Large intestine (tissue), 3 donors: ENCODE measurements around the gene SIVA1. TPM values are rescaled to one million over a fixed set of nuclear protein-coding genes. Genes with fewer than 3 reads are reported as not detected.

Experiments
- DNase-seq, 2 donors: peaks; one replicate each; pipeline versions ENCODE4 v3.0.0 to v3.0.0-alpha.2; 2013
- H3K27ac ChIP-seq: one replicate; pipeline ENCODE4 v1.5.1; 2013; ENCODE audit warnings: low read length
- H3K27me3 ChIP-seq: 2 replicates; pipeline ENCODE4 v1.6.1; 2013; ENCODE audit warnings: low read length; ENCODE audit not compliant: control insufficient read depth, insufficient read depth
- H3K36me3 ChIP-seq: 2 replicates; pipeline ENCODE4 v1.6.1; 2013; ENCODE audit warnings: low read length; ENCODE audit not compliant: control insufficient read depth, insufficient read depth
- H3K4me1 ChIP-seq: one replicate; pipeline ENCODE4 v1.6.1; 2013; ENCODE audit warnings: low read length; ENCODE audit not compliant: control insufficient read depth, insufficient read depth
- H3K4me3 ChIP-seq: one replicate; pipeline ENCODE4 v1.5.1; 2013; ENCODE audit warnings: low read length
- H3K9me3 ChIP-seq: one replicate; pipeline ENCODE4 v1.6.1; 2013; ENCODE audit warnings: mild to moderate bottlenecking, low read depth, low read length, moderate library complexity; ENCODE audit not compliant: control insufficient read depth
- WGBS: methylation state at CpG from one replicate; pipeline ENCODE4 v1.1.5; 2013; ENCODE audit warnings: low lambda C conversion rate; ENCODE audit not compliant: insufficient coverage; 5-methylcytosine and 5-hydroxymethylcytosine counted together
- polyA plus RNA-seq: library from polyadenylated mRNA; unstranded; fragments of 120-200 nt; gene quantifications from one replicate; pipeline ENCODE4 v1.2.1, GENCODE V29; 2013

SIVA1 gene
- polyA plus RNA-seq, 1 donor, result 86.4 TPM

DNA sequence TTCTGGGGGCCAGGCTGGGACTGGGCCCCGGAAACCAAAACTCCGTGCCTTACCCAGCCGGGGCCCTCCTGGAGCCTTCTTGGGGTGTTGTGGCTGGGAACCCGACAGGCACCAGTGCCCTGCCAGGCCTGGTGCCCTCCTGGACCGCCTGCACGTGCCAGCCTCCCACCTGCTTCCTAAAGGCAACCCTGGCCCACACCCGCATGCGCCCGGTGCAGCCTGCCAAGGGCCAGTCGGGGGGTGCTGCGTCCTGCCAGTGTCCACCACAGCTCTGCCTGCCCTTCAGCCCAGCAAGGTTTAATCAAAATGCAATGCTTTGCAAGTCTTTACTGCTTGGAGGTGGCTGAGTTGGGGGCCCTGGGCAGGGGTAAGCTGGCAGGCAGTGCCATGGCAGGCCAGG is 34.1 kb upstream of the SIVA1 start:
- H3K27ac ChIP-seq, result no peak overlapping the region
- DNase-seq, result no peak
- peaks cover 6% of the 10 kb centered on the region for H3K4me1 ChIP-seq
- peaks cover 49% of the 10 kb centered on the region for H3K36me3 ChIP-seq
- no peaks in the 10 kb centered on the region for H3K27me3 ChIP-seq
- no CpG with 5 or more reads among the region's 11 CpGs for WGBS
- H3K9me3 ChIP-seq, result peaks cover 2% of the 10 kb centered on the region
- H3K4me3 ChIP-seq, result no peak overlapping the region

DNA sequence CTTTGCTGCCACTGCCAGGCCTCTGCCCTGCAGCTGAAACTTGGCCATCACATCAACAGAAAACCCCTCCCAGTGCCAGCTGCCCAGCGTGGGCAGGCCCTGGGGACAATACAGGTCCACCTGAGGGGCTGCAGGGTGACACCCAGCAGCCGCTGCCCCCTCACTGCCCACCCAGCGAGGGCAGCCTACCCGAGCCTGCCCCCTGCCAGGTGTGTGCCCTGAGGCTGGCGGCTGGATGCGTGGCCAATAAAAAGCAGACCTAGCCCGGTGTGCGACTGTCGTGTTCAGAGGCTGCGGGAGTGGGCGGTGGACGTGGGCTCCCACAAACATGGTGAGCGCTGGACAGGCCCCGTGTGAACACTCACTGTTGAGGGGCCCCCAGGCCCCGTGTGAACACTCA is 33.6 kb upstream of the SIVA1 start:
- Histone ChIP-seq H3K4me3 (no peak overlapping the region), H3K36me3 (peaks cover 44% of the 10 kb centered on the region), H3K27ac (no peak overlapping the region), H3K4me1 (peaks cover 6% of the 10 kb centered on the region), H3K27me3 (no peaks in the 10 kb centered on the region), H3K9me3 (peaks cover 2% of the 10 kb centered on the region)
- no CpG with 5 or more reads among the region's 15 CpGs for WGBS
- DNase-seq, result no peak

DNA sequence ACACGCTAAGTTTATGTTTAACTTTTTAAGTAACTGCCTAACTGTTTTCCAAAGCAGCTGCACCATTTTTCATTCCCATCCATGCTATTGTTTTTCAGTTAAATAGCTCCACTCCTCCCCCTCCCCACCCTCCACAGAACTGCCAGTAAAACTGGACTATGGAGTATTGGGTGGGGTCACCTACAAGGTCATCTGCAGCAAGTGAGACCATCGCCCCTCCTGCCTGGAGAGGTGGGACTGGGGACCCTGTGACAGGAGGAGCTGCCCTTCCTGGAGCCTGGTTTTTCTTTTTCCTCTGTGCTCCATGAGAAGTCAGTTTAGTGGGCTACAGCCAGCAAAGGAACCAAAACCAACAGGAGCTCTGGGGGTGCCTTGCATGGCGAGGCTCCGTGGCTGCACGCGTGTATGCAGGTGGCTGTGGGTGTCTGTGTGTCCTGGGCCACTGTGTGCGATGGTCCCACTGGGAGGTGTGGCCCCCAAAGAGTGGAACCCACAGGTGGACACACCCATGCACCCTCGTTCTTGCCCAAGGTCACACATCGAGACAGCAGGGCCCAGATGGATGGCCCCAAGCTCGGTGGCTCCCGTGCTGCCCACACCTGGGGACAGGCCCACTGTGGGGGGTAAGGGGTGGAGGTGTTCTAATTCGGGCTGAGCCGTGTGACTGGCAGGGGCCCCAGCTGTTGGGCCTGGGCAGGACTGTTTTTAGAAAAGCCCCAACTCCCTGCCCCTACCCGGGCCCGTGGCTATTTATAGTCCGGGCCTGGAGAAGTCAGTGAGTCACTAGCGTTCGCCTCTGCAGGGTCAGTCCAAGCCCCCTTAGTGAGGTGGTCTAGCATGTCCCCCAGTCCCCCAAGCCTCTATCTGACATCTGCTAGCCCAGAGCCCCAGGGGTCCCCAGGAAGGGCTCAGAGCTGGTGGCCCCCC is 31.2 kb upstream of the SIVA1 start:
- no peaks in the 10 kb centered on the region for H3K27me3 ChIP-seq
- no peak for DNase-seq
- no peak overlapping the region for H3K27ac ChIP-seq
- peaks cover 19% of the 10 kb centered on the region for H3K4me1 ChIP-seq
- H3K4me3 ChIP-seq, result no peak overlapping the region
- no peaks in the 10 kb centered on the region for H3K9me3 ChIP-seq
- no CpG with 5 or more reads among the region's 18 CpGs for WGBS
- peaks cover 24% of the 10 kb centered on the region for H3K36me3 ChIP-seq

DNA sequence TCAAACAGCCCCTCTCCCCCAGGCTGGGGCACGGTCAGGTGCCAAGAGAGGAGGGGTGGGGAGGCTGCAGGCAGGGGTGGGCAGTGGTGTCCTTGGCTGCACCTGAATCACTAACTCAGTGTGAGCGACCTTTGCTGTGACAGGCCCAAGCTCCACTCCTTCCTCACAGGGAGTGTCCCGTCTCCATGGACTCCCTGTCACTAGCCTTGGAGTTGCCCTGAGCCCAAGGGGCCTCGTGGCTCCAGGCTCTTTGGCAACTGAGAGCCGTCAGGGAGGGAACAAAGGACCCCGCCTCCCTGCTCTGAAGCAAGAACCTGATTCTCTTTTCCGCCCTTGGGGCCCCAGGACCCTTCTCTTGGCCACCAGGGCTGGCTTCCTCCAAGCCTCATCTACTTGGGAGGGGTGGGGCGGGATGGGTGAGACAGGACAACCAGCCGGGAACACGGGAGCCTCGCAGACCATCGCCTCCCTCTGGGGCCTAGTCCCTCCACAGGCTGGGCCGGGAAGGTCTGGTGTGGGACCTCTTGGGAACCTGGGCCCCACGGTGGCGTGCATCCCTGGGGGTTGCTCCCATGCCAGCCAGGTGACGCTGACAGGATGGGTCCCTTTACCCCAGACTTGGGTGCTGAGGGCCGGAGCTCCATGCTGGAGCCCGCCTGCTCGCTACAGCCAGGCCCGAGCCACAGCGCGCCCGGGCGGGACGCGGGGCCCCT is 29.9 kb upstream of the SIVA1 start:
- no peaks in the 10 kb centered on the region for H3K9me3 ChIP-seq
- peak in 1 of 2 donors; percentile 22 for DNase-seq
- H3K4me3 ChIP-seq, result no peak overlapping the region
- no peak overlapping the region for H3K27ac ChIP-seq
- peaks cover 22% of the 10 kb centered on the region for H3K4me1 ChIP-seq
- no CpG with 5 or more reads among the region's 26 CpGs for WGBS
- peaks cover 21% of the 10 kb centered on the region for H3K36me3 ChIP-seq
- no peaks in the 10 kb centered on the region for H3K27me3 ChIP-seq

DNA sequence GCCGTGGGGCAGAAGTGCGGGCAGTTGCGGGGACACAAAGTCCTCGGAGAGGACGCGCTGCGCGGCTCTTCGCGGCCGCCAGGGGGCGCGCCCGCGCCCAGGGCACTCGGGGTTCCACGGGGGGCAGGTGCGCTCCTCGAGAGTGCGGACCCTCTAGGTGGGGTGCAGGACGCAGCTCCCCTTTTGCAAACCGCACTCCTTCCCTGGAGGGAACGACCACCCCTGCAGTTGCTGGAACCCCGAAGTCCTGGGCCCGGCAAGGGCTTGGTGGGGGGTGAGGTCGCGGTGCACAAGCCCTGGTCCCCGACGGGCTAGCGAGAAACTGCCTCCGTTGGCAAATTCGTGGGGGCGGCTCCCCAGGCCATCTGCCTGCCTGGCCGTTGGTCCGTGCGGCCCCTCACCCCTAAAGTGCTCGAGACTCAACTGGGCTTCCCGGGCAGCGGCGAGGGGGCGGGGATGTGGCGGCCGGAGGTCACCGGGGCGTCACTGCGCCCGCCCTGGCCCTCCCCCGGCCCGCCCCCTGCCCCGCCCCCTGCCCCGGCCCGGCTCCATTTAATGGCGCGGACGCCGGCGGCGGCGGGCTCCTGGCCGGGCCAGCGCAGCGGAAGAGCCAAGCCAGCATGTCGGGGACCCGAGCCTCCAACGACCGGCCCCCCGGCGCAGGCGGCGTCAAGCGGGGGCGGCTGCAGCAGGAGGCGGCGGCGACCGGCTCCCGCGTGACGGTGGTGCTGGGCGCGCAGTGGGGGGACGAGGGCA is 29.1 kb upstream of the SIVA1 start, which contains the start of gene ADSS1:
TSS of gene ADSS1 (plus strand) at position 579 of the 756 bp plus-strand sequence. CDS start at position 621, 42 bp downstream.
- peak; percentile 51 to 68 for DNase-seq
- Histone ChIP-seq H3K4me3 (peak within 1 kb of the TSS; percentile 75), H3K36me3 (peaks cover 18% of the 10 kb centered on the region), H3K27me3 (no peaks in the 10 kb centered on the region), H3K9me3 (no peaks in the 10 kb centered on the region), H3K27ac (no peak within 1 kb of the TSS), H3K4me1 (peaks cover 22% of the 10 kb centered on the region)
- no CpG with 5 or more reads among the region's 82 CpGs for WGBS

DNA sequence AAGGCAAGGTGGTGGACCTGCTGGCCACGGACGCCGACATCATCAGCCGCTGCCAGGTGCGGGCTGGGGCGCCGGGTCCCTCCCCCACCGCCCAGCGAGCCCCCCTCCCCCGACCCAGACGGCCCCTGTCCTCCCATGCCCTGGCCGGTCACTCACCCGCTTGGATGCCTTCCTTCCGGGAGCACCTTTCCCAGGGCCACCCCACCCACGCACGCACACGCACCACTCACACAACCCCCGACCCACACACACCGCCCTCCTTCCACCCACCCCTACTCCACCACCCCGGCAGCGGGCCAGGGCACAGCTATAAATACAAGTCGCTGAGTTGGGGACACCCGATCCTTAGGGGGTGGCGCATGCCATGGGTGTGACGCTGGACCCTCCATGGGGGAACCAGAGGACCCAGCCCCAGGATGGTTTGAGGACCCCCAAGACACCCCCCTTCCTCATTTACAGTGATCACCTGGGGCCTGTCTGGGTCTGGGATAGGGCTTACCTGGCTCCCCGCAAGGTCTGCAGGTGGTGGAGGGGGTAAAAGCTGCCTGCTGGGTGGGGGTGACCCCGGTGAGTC is 28.5 kb upstream of the SIVA1 start:
- WGBS, result no CpG with 5 or more reads among the region's 27 CpGs
- Histone ChIP-seq H3K27ac (no peak overlapping the region), H3K27me3 (no peaks in the 10 kb centered on the region), H3K36me3 (peaks cover 13% of the 10 kb centered on the region), H3K4me1 (peaks cover 22% of the 10 kb centered on the region), H3K9me3 (no peaks in the 10 kb centered on the region), H3K4me3 (peak overlapping the region; percentile 10)
- peak in 1 of 2 donors; percentile 50 for DNase-seq

DNA sequence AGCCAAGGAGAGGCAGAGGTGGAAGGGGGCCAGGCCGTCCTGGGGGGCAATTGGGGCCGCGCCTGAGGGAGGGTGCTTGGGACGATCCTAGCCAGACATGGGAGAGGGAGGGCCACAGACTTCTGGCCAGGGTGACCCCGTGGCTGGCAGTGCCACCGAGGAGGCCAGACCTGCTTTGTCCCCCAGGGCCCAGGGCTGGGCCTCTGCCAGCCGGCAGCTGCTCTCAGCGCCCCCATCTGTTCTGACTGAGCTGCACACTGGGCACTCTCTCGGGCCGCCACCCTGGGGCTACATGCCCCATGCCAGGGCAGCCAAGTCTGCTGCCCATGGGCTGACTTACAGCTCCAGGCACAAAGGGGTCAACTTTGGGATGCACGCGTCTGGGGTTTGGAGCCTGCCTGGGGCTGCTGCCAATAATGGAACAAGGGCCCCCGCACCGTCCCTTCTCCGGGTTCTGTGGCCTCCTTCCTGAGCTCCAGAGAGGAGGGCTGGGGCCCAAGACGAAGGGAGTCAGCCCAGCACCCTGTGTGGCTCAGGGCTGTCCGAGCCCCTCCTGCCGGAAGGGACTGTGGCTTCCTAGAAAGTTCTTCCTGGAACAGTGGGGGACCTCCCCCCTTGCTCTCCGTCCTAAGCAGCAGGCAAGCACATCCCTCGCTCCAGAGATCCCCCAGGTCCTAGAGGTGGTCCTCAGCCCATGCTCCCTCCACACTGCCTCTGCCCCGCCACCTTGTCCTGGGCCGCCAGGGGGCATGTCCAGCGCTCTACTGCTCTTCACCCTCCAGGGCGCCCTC is 27.8 kb upstream of the SIVA1 start:
- DNase-seq, result peak; percentile 43 to 44
- Histone ChIP-seq H3K27me3 (no peaks in the 10 kb centered on the region), H3K4me1 (peaks cover 22% of the 10 kb centered on the region), H3K9me3 (no peaks in the 10 kb centered on the region), H3K27ac (no peak overlapping the region), H3K36me3 (peaks cover 13% of the 10 kb centered on the region), H3K4me3 (peak overlapping the region; percentile 10)
- no CpG with 5 or more reads among the region's 24 CpGs for WGBS

DNA sequence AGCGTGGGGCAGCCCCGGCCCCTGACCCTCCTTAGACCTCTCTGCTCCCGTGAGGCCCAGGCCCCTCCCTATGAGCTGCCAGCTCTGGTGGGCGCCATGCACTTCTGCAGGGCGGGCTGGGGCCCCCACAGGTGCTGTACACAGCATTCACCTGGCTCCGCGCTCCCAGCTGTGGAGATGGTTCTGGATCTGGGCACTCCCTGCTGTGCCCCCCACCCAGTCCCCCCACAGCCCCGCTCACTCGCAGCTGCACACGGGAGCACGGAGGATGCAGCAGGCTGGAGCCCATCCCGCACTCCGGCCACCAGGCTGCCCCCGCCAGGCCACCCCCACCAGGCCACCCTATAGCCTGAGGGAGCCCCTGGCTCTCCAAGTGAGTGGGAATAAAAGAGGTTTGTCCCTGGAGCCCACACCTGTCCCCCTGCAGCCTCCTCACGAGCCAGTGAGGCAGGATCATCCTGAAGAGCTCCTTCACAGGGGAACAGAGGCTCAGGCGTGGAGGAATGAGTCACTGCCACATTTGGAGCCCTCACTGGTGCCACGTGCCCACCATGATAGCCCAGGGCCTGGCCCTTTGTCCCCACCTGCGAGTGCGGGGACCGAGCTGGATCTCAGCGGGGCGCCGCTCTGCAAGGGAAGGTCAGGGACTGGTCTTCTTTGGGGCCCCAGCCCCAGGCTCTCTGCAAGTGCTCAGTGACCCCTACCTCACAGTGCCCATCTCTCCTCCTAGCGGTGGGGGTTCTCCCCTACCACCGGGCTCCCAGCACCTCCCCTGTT is 27.0 kb upstream of the SIVA1 start:
- Histone ChIP-seq H3K27me3 (no peaks in the 10 kb centered on the region), H3K9me3 (no peaks in the 10 kb centered on the region), H3K4me1 (peaks cover 22% of the 10 kb centered on the region), H3K27ac (no peak overlapping the region), H3K36me3 (peaks cover 11% of the 10 kb centered on the region), H3K4me3 (no peak overlapping the region)
- WGBS, result no CpG with 5 or more reads among the region's 25 CpGs
- no peak for DNase-seq
